Endothelial cell (in vitro differentiated cells): ENCODE measurements around the gene ADAMTS12. TPM values are rescaled to one million over a fixed set of nuclear protein-coding genes. Genes with fewer than 3 reads are reported as not detected.

Experiments
- DNase-seq: peaks from one replicate; pipeline ENCODE4 v3.0.0; 2021; ENCODE audit warnings: low spot score
- H3K27ac Mint-ChIP-seq: one replicate; pipeline ENCODE4 v1.8.0; 2021; ENCODE audit warnings: mixed read lengths, inconsistent platforms; ENCODE audit not compliant: unreplicated experiment
- H3K27me3 Mint-ChIP-seq: one replicate; pipeline ENCODE4 v1.8.0; 2021; ENCODE audit warnings: mild to moderate bottlenecking, moderate library complexity, mixed read lengths, inconsistent platforms; ENCODE audit not compliant: unreplicated experiment
- H3K36me3 Mint-ChIP-seq: one replicate; pipeline ENCODE4 v1.8.0; 2021; ENCODE audit warnings: mild to moderate bottlenecking, low read depth, mixed read lengths, inconsistent platforms; ENCODE audit not compliant: unreplicated experiment
- H3K4me1 Mint-ChIP-seq: one replicate; pipeline ENCODE4 v1.8.0; 2021; ENCODE audit warnings: mild to moderate bottlenecking, mixed read lengths, inconsistent platforms; ENCODE audit not compliant: unreplicated experiment
- H3K4me3 Mint-ChIP-seq: one replicate; pipeline ENCODE4 v1.8.0; 2021; ENCODE audit warnings: mild to moderate bottlenecking, mixed read lengths, inconsistent platforms; ENCODE audit not compliant: unreplicated experiment
- H3K9me3 Mint-ChIP-seq: one replicate; pipeline ENCODE4 v1.8.0; 2021; ENCODE audit warnings: mixed read lengths, inconsistent platforms; ENCODE audit not compliant: unreplicated experiment
- total RNA-seq: library from RNA; stranded (reverse); fragmentation: NEBNext Ultra II Directional; extraction: Animal tissue kit (Norgen Biotek cat#: 25700); gene quantifications from one replicate; pipeline ENCODE4 v1.2.1, GENCODE V29; 2021; ENCODE audit not compliant: unreplicated experiment
- TF ChIP-seq, protein P1 (sequence below): fragments of 200-600 bp; sonication (generic); IDR thresholded peaks from one replicate; pipeline ENCODE4 v1.5.0; 2021; ENCODE audit warnings: antibody characterized with exemption; ENCODE audit not compliant: unreplicated experiment

ADAMTS12 gene
- total RNA-seq, 1 donor from 2014 or later = 9.8 TPM

DNA sequence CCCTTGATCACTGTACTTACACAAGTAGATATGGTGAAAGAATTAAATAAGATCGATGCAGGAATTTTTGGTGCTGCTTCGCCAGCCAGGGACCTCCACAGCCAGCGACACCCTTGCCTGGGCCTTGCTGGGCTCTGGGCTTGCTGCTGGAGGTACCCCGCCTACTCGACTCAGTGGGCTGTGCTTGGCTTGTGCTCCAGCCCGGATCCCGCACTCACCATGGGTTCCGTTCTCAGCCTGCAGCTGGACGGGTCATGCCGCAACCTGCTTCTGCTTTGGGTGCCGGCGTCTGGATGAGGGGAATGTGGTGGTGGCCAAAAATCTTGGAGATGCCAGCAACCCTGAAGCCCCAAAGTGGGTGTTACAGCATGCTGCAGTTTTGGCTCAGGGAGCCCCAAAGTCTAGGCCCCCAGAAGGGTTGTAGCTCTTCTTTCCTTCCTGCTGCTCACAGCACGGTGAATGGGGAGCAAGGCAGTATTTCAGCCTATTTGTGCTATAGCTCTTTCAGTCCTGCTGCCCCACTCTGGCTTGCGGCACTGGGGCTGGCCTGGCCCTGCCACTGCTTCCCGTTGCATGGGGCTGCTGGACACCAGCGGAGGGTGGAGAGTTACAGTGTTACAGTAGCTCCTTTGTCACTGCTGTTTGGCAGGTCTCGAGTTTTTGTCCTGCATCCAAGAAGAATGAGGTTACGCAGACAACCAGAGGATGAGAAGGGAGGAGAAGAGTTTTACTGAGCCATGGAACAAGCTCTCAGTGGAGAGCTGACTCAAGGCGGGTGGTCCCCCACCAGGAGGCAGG is 403.0 kb downstream of the ADAMTS12 start:
- no peak overlapping the region for H3K27ac Mint-ChIP-seq
- no peaks in the 10 kb centered on the region for H3K27me3 Mint-ChIP-seq
- H3K4me3 Mint-ChIP-seq = no peak overlapping the region
- no peaks in the 10 kb centered on the region for H3K9me3 Mint-ChIP-seq
- TF ChIP-seq, protein P1, sequence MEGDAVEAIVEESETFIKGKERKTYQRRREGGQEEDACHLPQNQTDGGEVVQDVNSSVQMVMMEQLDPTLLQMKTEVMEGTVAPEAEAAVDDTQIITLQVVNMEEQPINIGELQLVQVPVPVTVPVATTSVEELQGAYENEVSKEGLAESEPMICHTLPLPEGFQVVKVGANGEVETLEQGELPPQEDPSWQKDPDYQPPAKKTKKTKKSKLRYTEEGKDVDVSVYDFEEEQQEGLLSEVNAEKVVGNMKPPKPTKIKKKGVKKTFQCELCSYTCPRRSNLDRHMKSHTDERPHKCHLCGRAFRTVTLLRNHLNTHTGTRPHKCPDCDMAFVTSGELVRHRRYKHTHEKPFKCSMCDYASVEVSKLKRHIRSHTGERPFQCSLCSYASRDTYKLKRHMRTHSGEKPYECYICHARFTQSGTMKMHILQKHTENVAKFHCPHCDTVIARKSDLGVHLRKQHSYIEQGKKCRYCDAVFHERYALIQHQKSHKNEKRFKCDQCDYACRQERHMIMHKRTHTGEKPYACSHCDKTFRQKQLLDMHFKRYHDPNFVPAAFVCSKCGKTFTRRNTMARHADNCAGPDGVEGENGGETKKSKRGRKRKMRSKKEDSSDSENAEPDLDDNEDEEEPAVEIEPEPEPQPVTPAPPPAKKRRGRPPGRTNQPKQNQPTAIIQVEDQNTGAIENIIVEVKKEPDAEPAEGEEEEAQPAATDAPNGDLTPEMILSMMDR = no peak
- peaks cover 4% of the 10 kb centered on the region for H3K4me1 Mint-ChIP-seq
- DNase-seq = no peak
- no peaks in the 10 kb centered on the region for H3K36me3 Mint-ChIP-seq

GRCh38 chr5:33487236-33487635 is 404.6 kb downstream of the ADAMTS12 start:
- Mint-ChIP-seq H3K9me3 (no peaks in the 10 kb centered on the region), H3K4me3 (no peak overlapping the region), H3K36me3 (no peaks in the 10 kb centered on the region), H3K27ac (no peak overlapping the region), H3K27me3 (no peaks in the 10 kb centered on the region), H3K4me1 (peaks cover 13% of the 10 kb centered on the region)
- TF ChIP-seq, protein P1 = no peak
- DNase-seq = no peak

GRCh38 chr5:33482335-33482734 is 409.5 kb downstream of the ADAMTS12 start:
- Mint-ChIP-seq H3K4me1 (peaks cover 14% of the 10 kb centered on the region), H3K4me3 (no peak overlapping the region), H3K27ac (peak overlapping the region; percentile 57), H3K36me3 (peaks cover under 1% of the 10 kb centered on the region), H3K9me3 (no peaks in the 10 kb centered on the region), H3K27me3 (no peaks in the 10 kb centered on the region)
- no peak for DNase-seq
- TF ChIP-seq, protein P1 = no peak

DNA sequence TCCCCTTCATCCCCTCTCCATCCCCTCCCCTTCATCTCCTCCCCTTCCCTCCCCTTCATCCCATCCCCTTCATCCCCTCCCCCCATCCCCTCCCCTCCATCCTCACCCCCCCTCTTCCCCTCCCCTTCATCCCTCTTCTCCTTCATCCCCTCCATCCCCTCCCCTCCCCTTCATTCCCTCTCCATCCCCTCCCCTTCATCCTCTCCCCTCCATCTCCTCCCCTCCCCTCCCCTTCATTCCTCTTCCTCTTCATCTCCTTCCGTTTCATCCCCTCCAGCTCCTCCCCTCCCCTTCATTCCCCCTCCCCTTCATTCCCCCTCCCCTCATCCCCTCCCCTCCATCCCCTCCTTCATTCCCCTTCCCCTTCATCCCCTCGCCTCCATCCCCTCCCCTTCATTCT is 410.9 kb downstream of the ADAMTS12 start:
- peaks cover 11% of the 10 kb centered on the region for H3K36me3 Mint-ChIP-seq
- peaks cover 14% of the 10 kb centered on the region for H3K4me1 Mint-ChIP-seq
- no peaks in the 10 kb centered on the region for H3K9me3 Mint-ChIP-seq
- DNase-seq = no peak
- no peaks in the 10 kb centered on the region for H3K27me3 Mint-ChIP-seq
- H3K4me3 Mint-ChIP-seq = no peak overlapping the region
- TF ChIP-seq, protein P1 = no peak
- H3K27ac Mint-ChIP-seq = no peak overlapping the region

DNA sequence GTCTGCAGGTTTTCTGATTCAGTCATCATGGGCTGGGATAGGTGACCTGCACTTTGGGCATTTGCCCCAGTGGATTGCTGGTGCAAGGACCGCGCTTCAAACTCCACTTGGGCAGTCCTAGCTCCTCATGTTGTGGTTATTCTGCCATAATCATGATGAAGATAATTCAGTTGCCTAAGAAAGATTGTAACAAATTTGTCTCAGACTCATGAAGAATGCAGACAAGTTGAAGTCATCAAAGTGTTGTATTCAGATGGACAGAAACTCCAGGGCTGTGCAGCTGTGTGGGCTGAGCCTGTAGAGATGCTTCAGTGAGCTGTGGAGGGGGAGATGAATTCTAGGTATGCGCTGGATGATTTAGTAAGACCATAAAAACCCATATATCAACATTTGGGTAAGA is 412.5 kb downstream of the ADAMTS12 start:
- no peak overlapping the region for H3K4me3 Mint-ChIP-seq
- peaks cover 10% of the 10 kb centered on the region for H3K4me1 Mint-ChIP-seq
- H3K9me3 Mint-ChIP-seq = no peaks in the 10 kb centered on the region
- H3K27ac Mint-ChIP-seq = no peak overlapping the region
- TF ChIP-seq, protein P1 = no peak
- H3K27me3 Mint-ChIP-seq = no peaks in the 10 kb centered on the region
- H3K36me3 Mint-ChIP-seq = peaks cover 27% of the 10 kb centered on the region
- DNase-seq = no peak
